H1 (cell line): ENCODE measurements around the gene ARL2. TPM values are rescaled to one million over a fixed set of nuclear protein-coding genes. Genes with fewer than 3 reads are reported as not detected.

Experiments used
- ATF3 ChIP-seq: IDR thresholded peaks from 2 replicates; pipeline ENCODE4 v1.6.1; 2011; ENCODE audit warnings: low read depth, mild to moderate bottlenecking, low read length; ENCODE audit not compliant: insufficient read depth
- BCL11A ChIP-seq, 2 experiments: IDR thresholded peaks; one replicate each; pipeline ENCODE4 v1.6.1; 2011; ENCODE audit warnings: low read depth in 2 of 2, low read length in 2 of 2, mild to moderate bottlenecking in 2 of 2
- EGR1 ChIP-seq: IDR thresholded peaks from 2 replicates; pipeline ENCODE4 v1.6.1; 2011; ENCODE audit warnings: low read depth, low read length, borderline replicate concordance
- EZH2 ChIP-seq: fragments of 200-600 bp; sonication (generic); IDR thresholded peaks from 2 replicates; pipeline ENCODE4 v1.7.1; 2012; ENCODE audit warnings: low read depth, mild to moderate bottlenecking, moderate library complexity, low read length, inconsistent platforms; ENCODE audit not compliant: severe bottlenecking
- KDM5A ChIP-seq: fragments of 200-600 bp; IDR thresholded peaks from 2 replicates; pipeline ENCODE4 v1.7.1; 2012; ENCODE audit warnings: mild to moderate bottlenecking, low read length, inconsistent platforms, mixed read lengths
- RFX5 ChIP-seq: IDR thresholded peaks from 2 replicates; pipeline ENCODE4 v1.6.1; 2011; ENCODE audit warnings: low read depth, low read length, improper control_type of control experiment, borderline replicate concordance
- RXRA ChIP-seq: IDR thresholded peaks from 2 replicates; pipeline ENCODE4 v1.6.1; 2011; ENCODE audit warnings: low read depth, mild to moderate bottlenecking, low read length, moderate library complexity; ENCODE audit not compliant: insufficient read depth
- TEAD4 ChIP-seq: IDR thresholded peaks from 2 replicates; pipeline ENCODE4 v1.6.1; 2012; ENCODE audit warnings: low read depth, low read length, inconsistent platforms, mixed read lengths
- polyA plus RNA-seq, 7 experiments: library from polyadenylated mRNA; depleted of rRNA in 3 of 7; stranded (reverse) in 5 of 7; unstranded in 2 of 7; fragments of >200 nt in 5 of 7; fragments of 200-250 nt in 2 of 7; gene quantifications; 1 replicate in 5 of 7; 2 replicates in 1 of 7; 4 replicates in 1 of 7; pipeline versions ENCODE4 v1.2.1 to v1.2.3, GENCODE V29; 2011 to 2013; ENCODE audit warnings: missing spikeins in 2 of 7, mixed read lengths in 2 of 7
- total RNA-seq: library from RNA; stranded (reverse); fragmentation: NEBNext Ultra II Directional; extraction: Animal tissue kit (Norgen Biotek cat#: 25700); gene quantifications from 2 replicates; pipeline ENCODE4 v1.2.1, GENCODE V29; 2021

The ARL2 gene
- total and polyA plus RNA-seq, 2 of the 8 experiments (the other 6 are each of a cell fraction or from before 2014, with no cell fraction given) = 186 to 535 TPM

GRCh38 chr11:64998690-64999431 lies 15.1 kb upstream of the ARL2 start (continued):
- no peak for TF ChIP-seq ATF3
- TF ChIP-seq RFX5 = no peak
- TF ChIP-seq RXRA = no peak
- TF ChIP-seq TEAD4 = no peak
- no peak for TF ChIP-seq EZH2
- TF ChIP-seq BCL11A (IDR thresholded peaks at IDR 0.05; ENCODE audit: low read depth in 2 of 2, low read length in 2 of 2) = no peak
- TF ChIP-seq KDM5A = no peak
- no peak for TF ChIP-seq EGR1
- TF ChIP-seq, all 59 proteins: peak for 0
